NOMO-1 treated with dmso at 0.1 percent for 144 hours (cell line): Measurements from ENCODE around the gene KIFC3.
"Not testable (repeated sequence)": the region's sequence is repeated elsewhere in the genome, so short reads cannot be mapped to it uniquely, and the experiment has no call there.

Experiments
- DNase-seq: peaks from one replicate; lab custom pipeline; 2025; ENCODE audit not compliant: unreplicated experiment; lab: John Stamatoyannopoulos, UW

Gene KIFC3, protein sequence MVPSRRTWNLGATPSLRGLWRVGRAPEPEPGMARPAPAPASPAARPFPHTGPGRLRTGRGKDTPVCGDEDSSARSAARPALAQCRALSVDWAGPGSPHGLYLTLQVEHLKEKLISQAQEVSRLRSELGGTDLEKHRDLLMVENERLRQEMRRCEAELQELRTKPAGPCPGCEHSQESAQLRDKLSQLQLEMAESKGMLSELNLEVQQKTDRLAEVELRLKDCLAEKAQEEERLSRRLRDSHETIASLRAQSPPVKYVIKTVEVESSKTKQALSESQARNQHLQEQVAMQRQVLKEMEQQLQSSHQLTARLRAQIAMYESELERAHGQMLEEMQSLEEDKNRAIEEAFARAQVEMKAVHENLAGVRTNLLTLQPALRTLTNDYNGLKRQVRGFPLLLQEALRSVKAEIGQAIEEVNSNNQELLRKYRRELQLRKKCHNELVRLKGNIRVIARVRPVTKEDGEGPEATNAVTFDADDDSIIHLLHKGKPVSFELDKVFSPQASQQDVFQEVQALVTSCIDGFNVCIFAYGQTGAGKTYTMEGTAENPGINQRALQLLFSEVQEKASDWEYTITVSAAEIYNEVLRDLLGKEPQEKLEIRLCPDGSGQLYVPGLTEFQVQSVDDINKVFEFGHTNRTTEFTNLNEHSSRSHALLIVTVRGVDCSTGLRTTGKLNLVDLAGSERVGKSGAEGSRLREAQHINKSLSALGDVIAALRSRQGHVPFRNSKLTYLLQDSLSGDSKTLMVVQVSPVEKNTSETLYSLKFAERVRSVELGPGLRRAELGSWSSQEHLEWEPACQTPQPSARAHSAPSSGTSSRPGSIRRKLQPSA

DNA sequence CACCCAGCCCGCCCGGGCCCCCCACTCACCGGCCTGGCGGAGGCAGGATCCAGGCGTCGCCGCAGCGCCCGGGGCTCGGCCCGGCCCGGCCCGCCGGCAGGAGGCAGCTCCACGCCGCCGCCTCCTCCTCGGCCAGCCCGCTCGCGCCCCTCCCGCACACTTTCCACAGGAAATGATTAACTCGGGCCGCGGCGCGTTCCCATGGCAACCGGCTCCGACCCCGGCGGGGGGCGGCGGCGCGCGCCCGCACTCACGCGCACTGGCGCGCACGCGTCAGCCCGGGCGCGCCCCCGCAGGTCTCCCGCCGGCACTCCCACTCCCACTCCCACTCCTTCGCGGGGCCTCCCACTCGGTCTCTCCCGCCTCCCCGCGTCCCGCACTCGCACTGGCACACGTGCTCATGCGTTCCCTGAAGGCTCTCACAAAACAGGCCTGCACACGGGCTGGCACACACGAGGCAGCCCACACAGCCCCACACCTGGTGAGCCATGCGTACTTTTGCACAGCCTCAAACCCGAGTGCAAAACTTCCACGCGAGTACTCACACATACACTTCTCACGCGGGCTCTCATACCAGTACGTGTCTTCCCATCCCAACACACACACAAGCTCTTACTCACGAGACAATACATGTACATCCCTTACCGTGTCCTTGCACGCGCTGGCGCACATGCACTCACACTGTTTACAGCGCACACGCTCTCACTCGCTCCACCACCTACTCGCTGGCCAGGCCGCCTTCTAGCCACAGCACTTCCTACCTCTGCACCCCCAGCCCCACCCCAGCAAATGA lies at the start of gene KIFC3:
TSS of gene KIFC3 (minus strand) at position 151 of the 793 bp plus-strand sequence. CDS start 4,248 bp downstream, outside the sequence.
- DNase-seq, result peak; percentile 26

DNA sequence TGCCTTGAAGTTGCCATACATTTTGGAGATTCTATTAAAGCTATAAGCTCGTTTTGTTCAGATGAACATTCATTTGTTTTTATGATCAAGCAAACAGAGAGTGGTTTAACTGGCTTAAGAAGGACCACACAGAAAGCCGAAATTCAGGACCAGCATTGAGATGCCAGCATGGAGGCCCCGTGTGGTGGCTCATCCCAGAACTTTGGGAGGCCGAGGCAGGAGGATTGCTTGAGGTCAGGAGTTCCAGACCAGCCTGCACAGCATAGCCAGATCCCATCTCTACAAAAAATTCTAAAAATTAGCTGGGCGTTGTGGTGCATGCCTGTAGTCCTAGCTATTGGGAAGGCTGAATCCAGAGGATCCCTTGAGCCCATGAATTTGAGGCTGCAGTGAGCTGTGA lies 45.9 kb upstream of the KIFC3 start:
- DNase-seq, result no peak

DNA sequence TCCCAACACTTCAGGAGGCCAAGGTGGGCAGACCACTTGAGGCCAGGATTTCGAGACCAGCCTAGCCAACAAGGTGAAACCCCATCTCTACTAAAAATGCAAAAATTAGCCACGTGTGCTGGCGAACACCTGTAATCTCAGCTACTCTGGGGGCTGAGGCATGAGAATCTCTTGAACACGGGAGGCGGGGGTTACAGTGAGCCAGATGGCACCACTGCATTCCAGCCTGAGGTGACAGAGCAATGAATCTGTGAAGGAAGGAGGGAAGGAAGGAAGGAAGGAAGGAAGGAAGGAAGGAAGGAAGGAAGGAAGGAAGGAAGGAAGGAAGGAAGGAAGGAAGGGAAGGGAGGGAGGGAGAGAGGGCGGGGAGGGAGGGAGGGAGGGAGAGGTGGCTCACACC lies 44.6 kb upstream of the KIFC3 start:
- DNase-seq, result not testable (repeated sequence)

GRCh38 chr16:57846078-57846697 lies 43.9 kb upstream of the KIFC3 start:
- no peak for DNase-seq

GRCh38 chr16:57845115-57845514 lies 42.8 kb upstream of the KIFC3 start:
- DNase-seq, result no peak

DNA sequence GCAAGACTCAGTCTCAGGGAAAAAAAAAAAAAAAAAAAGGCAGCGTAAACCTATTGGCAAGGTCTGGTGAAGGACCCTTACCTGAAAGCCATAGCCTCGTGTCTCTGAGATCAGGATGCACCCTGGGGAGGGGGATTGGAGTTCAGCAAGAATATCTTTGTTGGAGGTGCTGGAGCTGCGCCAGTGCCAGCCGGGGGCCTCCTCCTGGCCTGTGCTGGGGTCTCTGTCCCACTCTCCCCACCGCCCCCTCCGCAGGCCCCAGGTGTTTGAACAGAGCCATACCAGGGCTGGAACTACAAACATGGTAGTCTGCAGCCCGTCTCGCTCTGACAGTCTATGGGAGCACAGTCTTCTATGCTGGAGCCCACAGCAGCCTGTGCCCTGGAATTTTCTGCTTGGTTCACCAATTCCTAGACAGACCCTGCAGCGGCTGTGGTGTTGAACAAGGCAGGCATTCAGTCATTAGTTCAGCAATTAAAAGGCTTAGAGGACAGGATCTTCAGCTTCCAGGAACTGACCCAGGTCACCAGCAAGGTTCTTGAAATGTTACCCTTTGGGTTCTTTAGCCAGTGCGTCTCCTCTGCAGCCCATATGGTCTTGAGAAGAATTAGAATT lies 42.2 kb upstream of the KIFC3 start:
- DNase-seq, result no peak

- DNase-seq, result no peak
Measured at GRCh38 chr16:57843400-57843799, 41.1 kb upstream of the KIFC3 start.

DNA sequence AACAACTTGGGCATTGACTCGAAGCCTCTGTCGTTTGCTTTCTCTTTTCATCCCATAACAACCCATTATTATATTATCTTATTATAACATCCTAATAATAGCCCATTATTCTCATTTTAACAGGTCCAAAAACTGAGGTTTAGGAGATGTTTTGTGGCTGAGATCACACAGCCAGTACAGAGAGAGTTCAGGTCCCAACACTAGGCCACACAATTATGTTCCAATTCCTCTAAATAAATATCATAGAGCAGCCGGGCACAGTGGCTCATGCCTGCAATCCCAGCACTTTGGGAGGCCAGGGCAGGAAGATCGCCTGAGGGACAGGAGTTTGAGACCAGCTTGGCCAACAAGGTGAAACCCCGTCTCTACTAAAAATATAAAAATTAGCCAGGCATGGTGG lies 40.3 kb upstream of the KIFC3 start:
- DNase-seq, result no peak

GRCh38 chr16:57840833-57841232 lies 38.5 kb upstream of the KIFC3 start:
- no peak for DNase-seq

DNA sequence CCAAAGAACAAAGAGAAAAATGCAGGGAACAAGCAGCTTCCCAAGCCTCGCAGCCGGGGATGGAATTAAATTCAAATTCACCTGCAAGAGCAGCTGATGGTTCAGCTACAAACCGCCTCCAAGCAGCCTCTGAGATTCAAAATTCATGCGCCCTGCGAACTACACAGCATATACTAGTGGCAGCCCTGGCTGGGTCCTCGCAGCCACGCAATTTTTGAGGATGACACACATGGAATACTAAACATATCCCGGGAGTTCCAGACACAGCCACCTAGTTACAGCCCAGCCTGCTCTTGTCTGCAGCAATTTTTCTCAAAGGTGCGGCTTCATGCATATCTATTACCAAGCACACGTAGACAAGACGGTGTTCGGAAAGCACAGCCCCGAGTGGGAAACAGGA lies 35.9 kb upstream of the KIFC3 start:
- no peak for DNase-seq

DNA sequence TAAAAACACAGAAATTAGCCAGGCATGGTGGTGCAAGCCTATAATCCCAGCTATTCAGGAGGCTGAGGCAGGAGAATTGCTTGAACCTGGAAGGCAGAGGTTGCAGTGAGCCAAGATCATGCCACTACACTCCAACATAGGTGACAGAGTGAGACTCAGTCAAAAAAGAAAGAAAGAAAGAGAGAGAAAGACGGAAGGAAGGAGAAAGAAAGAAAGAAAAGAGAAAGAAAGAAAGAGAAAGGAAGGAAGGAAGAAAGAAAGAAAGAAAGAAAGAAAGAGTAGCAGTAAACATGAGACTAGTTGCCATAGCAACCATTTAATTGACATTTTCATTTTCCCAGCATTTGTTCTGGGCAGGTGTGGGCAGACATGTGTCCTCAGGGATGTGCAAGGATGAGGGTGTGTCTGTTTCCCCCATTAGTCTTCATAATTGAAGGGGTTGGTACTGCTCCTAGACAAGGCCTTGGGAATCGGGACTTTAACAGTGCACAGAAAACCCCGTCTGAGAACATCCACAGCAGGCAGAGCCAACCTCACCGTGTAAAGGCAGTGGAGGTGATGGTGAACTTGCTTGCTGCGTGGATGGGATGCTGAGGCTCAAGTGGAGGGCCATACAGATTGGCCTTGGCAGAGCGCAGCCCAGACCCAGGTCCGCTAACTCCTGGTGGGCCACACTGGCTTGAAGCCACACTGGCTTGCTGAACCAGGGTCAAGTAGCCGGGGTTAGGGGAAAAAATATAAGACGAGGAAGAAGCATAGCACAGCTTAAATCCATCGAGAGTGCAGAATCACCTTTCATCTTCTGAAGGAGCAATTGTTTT lies 35.2 kb upstream of the KIFC3 start:
- DNase-seq, result no peak

- DNase-seq, result not testable (repeated sequence)
Measured at GRCh38 chr16:57835439-57835838, 33.1 kb upstream of the KIFC3 start.

- no peak for DNase-seq
Measured at GRCh38 chr16:57834936-57835335, 32.6 kb upstream of the KIFC3 start.

GRCh38 chr16:57830890-57831484 lies 28.7 kb upstream of the KIFC3 start:
- DNase-seq, result no peak

DNA sequence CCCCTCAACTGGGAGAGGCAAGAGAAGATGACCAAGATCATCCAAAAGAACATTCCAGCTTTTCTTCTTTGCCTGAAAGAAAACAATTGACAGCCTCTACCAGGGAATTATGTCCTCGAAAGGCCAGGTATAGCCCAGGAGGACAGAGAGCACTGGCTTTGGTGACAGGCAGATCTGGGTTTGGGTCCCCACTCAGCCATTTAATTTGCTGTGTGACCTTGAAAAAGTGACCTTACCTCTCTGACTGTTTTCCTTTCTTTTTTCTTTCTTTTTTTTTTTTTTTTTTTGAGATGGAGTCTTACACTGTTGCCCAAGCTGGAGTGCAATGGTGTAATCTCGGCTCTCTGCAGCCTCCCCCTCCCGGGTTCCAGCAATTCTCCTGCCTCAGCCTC lies 27.7 kb upstream of the KIFC3 start:
- DNase-seq, result no peak

DNA sequence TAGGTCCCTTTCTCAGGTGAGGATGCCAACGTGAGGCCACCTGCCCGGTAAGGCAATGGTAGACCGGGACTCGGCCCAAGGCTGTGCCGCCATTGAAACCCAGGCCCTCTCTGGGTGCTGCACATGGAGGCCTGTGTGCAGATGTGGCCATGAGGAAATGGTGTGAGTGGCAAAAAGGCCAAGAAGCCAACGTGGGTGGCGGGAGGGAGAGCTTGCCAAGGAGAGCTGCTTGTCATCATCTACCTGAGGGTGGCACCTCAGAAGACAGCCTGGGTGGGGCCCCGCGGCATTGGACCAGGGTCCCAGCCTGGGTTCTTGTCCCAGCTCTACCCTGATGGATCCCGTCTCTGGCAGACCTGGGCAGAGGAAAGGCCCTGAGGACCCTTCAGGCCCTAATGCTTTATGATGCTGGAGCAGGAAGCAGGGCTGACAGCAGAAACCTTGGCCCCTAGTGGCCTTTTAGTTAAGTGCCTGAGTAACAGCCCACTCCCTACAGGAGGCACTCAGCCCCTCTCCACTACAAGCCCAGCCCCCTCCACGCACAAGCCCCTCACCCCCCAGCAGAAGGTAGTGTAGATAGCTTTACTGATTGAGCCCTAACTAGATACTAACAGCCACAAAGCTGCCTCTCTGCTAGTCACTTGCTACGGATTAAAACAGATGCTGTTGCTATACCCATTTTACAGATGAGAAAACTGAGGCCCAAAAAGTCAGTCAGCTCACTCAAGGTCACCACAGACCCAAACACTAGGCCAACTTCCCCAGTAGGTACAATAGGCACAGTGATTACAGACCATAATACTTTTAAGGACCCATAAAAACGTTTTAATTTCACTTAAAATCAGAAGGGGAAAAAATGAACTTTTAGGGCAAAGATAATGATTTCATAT lies 26.2 kb upstream of the KIFC3 start:
- no peak for DNase-seq

DNA sequence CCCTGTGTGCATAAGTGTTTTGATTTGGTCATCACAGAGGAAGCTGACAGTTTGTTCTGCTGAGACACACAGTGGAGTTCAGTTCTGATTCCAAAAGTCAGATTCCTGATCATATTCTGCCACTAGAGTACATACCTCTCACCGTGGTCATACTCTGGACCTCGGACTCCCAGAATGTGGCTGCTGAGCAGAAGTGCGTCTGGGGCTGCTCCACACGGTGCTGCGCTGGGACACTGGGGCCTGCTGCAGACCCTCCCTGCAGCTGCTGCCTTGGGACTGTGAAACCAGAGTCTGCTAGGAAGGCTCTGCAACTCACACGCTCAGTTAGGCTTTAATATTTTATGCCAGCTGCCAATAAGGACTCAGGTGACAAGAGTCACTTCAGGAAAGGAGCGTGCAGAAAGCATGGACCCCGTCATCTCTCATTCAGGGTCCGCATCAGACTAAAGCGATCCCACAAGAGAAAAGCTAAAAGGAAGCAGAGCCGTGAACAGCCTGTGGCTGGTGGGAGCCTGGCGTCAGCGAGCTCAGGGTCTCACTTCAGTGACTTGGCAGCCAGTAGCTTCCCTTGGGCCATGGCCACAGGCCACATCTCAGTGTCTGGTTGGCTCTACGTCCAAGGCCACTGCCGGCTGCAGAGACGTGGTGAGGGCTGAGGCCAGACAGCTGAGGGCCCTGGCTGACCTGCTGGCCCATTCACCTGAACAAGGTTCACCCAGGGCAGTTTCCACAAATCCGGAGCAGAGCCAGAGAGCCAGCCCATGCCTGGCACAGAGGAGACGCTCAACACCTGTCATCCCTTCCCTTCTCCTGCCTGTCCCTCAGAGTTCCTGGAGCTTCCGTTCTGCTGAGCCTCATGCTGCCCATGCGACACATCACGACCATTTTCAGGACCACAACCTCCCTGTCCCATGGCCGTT lies 24.7 kb upstream of the KIFC3 start:
- DNase-seq, result no peak
